Kidney epithelial cell (primary cell): ENCODE data around the gene TRIM59. TPM values are rescaled to one million over a fixed set of nuclear protein-coding genes. Genes with fewer than 3 reads are reported as not detected.
"Not testable (repeated sequence)": the region's sequence is repeated elsewhere in the genome, so short reads cannot be mapped to it uniquely, and the experiment has no call there.

Experiments used
- DNase-seq: peaks from one replicate; pipeline ENCODE4 v3.0.0-alpha.2; 2010; ENCODE audit warnings: low read depth
- H3K27me3 ChIP-seq: 2 replicates; pipeline ENCODE4 v1.6.0; 2011; ENCODE audit warnings: low read length; ENCODE audit not compliant: control insufficient read depth, insufficient read depth
- H3K36me3 ChIP-seq: 2 replicates; pipeline ENCODE4 v1.5.1; 2011; ENCODE audit warnings: low read length; ENCODE audit not compliant: control insufficient read depth, insufficient read depth
- H3K4me3 ChIP-seq: 2 replicates; pipeline ENCODE4 v1.5.1; 2011; ENCODE audit warnings: low read depth, mild to moderate bottlenecking, control low read depth, low read length
- CTCF ChIP-seq: IDR thresholded peaks from 2 replicates; pipeline ENCODE4 v1.5.1; 2011; ENCODE audit warnings: mild to moderate bottlenecking, moderate library complexity, low read length, control low read depth, inconsistent platforms; ENCODE audit not compliant: insufficient read depth, poor library complexity, severe bottlenecking
- total RNA-seq: library from RNA; depleted of rRNA; stranded (reverse); fragments of >200 nt; gene quantifications from 2 replicates; pipeline ENCODE4 v1.2.3, GENCODE V29; 2015

Gene TRIM59
- total RNA-seq, 1 donor from 2014 or later = 13.8 TPM

GRCh38 chr3:160455846-160456245 lies 6.3 kb upstream of the TRIM59 start:
- Histone ChIP-seq H3K27me3 (no peaks in the 10 kb centered on the region), H3K36me3 (no peaks in the 10 kb centered on the region), H3K4me3 (no peak overlapping the region)
- no peak for DNase-seq
- TF ChIP-seq CTCF = no peak

DNA sequence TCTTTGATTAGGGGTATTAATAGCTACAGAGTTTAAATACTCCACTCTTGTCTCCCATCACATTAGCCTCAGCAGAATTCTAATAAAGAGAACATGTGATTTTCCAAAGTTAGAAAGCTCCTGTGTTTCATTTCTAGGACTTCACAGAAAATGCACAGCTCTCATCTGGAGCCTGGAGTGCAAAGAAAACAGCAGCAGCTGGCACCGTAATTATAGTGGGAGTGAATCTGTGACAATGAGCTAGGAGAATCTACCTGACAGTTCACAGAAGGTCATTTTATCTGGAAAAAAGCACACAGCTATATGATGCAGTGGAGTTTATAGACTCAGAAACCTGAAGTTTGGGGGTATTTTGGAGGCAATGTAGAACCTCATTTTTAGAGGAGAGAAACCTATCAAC lies 5.4 kb upstream of the TRIM59 start:
- Histone ChIP-seq H3K4me3 (no peak overlapping the region), H3K36me3 (no peaks in the 10 kb centered on the region), H3K27me3 (no peaks in the 10 kb centered on the region)
- TF ChIP-seq CTCF = no peak
- no peak for DNase-seq

- not testable (repeated sequence) for DNase-seq, H3K4me3 ChIP-seq, H3K36me3 ChIP-seq, H3K27me3 ChIP-seq
Observed at GRCh38 chr3:160452251-160452650, 2.7 kb upstream of the TRIM59 start.

DNA sequence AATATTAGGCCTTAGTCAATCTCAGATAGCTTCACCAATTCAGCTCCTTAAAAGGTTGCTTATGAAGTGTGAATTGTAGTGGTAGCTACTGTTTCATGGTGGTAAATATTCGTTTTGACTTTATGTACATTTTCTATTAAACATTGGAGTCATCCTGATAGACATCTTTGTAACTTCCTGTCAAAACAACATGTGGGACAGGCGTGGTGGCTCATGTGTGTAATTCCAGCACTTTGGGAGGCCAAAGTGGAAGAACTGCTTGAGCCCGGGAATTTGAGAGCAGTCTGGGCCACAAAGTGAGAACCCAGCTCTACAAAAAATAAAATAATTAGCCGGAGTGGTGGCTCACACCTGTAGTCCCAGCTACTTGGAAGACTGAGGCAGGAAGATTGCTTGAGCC lies 2.0 kb upstream of the TRIM59 start:
- no peak for DNase-seq
- Histone ChIP-seq H3K4me3 (no peak overlapping the region), H3K27me3 (no peaks in the 10 kb centered on the region), H3K36me3 (no peaks in the 10 kb centered on the region)
- TF ChIP-seq CTCF = no peak

DNA sequence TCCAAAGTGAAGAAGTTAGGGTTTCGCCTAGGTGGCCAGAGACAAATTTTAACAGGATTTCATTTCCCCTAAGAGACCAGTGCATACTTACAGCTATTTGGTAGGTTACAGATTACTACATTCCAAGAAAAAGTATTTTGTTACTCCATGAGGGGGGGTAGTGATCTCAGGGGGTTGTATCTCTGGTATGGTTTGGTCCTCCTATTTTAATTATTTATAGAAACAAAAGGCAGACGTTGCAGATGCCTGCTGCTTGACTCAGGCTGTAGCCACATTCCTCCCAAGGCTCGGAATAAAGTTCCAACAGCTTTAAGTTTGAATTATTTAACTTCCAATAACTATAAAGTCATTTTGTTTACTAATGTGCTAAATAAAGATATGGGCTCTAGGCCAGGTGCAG lies 1.3 kb upstream of the TRIM59 start:
- H3K4me3 ChIP-seq = no peak overlapping the region
- DNase-seq = no peak
- TF ChIP-seq CTCF = peak; percentile 4
- H3K36me3 ChIP-seq = no peaks in the 10 kb centered on the region
- H3K27me3 ChIP-seq = no peaks in the 10 kb centered on the region

GRCh38 chr3:160448845-160449635 lies 546 bp downstream of the TRIM59 start:
- Histone ChIP-seq H3K27me3 (no peaks in the 10 kb centered on the region), H3K36me3 (no peaks in the 10 kb centered on the region), H3K4me3 (peak overlapping the region; percentile 86)
- no peak for DNase-seq
- no peak for TF ChIP-seq CTCF
